A673 (cell line): ENCODE results near the gene PUDP. TPM values are rescaled to one million over a fixed set of nuclear protein-coding genes. Genes with fewer than 3 reads are reported as not detected.

Experiments
- BruUV-seq: library from RNA; stranded (reverse); fragments of 400-500 nt; replicated peaks from 2 replicates; lab custom pipeline; 2021; lab: Mats Ljungman, UMichigan
- CTCF ChIA-PET: fragments of 300-600 bp; sonication (Branson Sonifier 250); formaldehyde crosslinking; loops from one replicate; lab custom pipeline; 2022; ENCODE audit warnings: antibody characterized with exemption; lab: Charles Lee
- POLR2A ChIA-PET: fragments of 300-600 bp; sonication (Branson Sonifier 250); formaldehyde crosslinking; loops from one replicate; lab custom pipeline; 2022; ENCODE audit warnings: antibody characterized with exemption; ENCODE audit not compliant: low non-redundant PET; lab: Charles Lee
- DNase-seq: peaks from one replicate; pipeline ENCODE4 v3.0.0-alpha.2; 2015; ENCODE audit warnings: low spot score
- H3K27ac ChIP-seq: fragments of 200-600 bp; sonication (generic); 2 replicates; pipeline ENCODE4 v1.5.1; 2016; ENCODE audit warnings: mixed run types, low read depth, mild to moderate bottlenecking, mixed read lengths, antibody characterized with exemption, low read length; ENCODE audit not compliant: poor library complexity, severe bottlenecking
- H3K27me3 ChIP-seq: fragments of 200-600 bp; sonication (generic); replicated peaks from 2 replicates; pipeline ENCODE4 v1.6.1; 2017; ENCODE audit warnings: mixed run types, low read depth, mild to moderate bottlenecking, mixed read lengths, antibody characterized with exemption, low read length; ENCODE audit not compliant: insufficient read depth, poor library complexity
- H3K36me3 ChIP-seq: fragments of 200-600 bp; sonication (generic); 2 replicates; pipeline ENCODE4 v1.6.1; 2016; ENCODE audit warnings: mixed run types, mild to moderate bottlenecking, mixed read lengths, antibody characterized with exemption, low read length; ENCODE audit not compliant: insufficient read depth, poor library complexity, severe bottlenecking
- H3K4me1 ChIP-seq: fragments of 200-600 bp; sonication (generic); 2 replicates; pipeline ENCODE4 v1.6.1; 2017; ENCODE audit warnings: mixed run types, mild to moderate bottlenecking, mixed read lengths, antibody characterized with exemption, low read length; ENCODE audit not compliant: insufficient read depth, poor library complexity, severe bottlenecking
- H3K4me3 ChIP-seq: fragments of 200-600 bp; sonication (generic); 2 replicates; pipeline ENCODE4 v1.5.1; 2016; ENCODE audit warnings: low read depth, mixed run types, mild to moderate bottlenecking, mixed read lengths, low read length; ENCODE audit not compliant: poor library complexity, severe bottlenecking
- H3K9me3 ChIP-seq: fragments of 200-600 bp; sonication (generic); 2 replicates; pipeline ENCODE4 v1.6.1; 2016; ENCODE audit warnings: mixed run types, low read depth, mild to moderate bottlenecking, mixed read lengths, antibody characterized with exemption, low read length; ENCODE audit not compliant: poor library complexity, severe bottlenecking
- CTCF ChIP-seq: fragments of 300-800, 200-600 bp; sonication (generic); conservative IDR thresholded peaks from 2 replicates; pipeline ENCODE4 v1.5.1; 2017; ENCODE audit warnings: low read depth, mild to moderate bottlenecking, antibody characterized with exemption, low read length, moderate library complexity, mixed read lengths
- EZH2 ChIP-seq: fragments of 200-600 bp; sonication (generic); IDR thresholded peaks from 2 replicates; pipeline ENCODE4 v1.6.1; 2017; ENCODE audit warnings: borderline replicate concordance, low read depth, mild to moderate bottlenecking, mixed read lengths, antibody characterized with exemption, low read length; ENCODE audit not compliant: poor library complexity, severe bottlenecking
- intact Hi-C: fragments of 100-400 bp; cut with micrococcal nuclease; formaldehyde crosslinking; loops from one replicate; pipeline ENCODE4 v1.10.0; 2022; ENCODE audit not compliant: unreplicated experiment
- total RNA-seq: library from RNA; stranded (reverse); gene quantifications from 2 replicates; pipeline ENCODE4 v1.2.3, GENCODE V29; 2021

Gene PUDP
- total RNA-seq, 1 experiment from 2014 or later = 17.6 TPM

GRCh38 chrX:7191681-7192110 lies 43.7 kb upstream of the PUDP start:
- Histone ChIP-seq H3K27me3 (no peaks in the 10 kb centered on the region), H3K9me3 (no peaks in the 10 kb centered on the region), H3K4me1 (no peaks in the 10 kb centered on the region), H3K27ac (no peak overlapping the region), H3K36me3 (no peaks in the 10 kb centered on the region), H3K4me3 (no peak overlapping the region)
- TF ChIP-seq EZH2 = no peak
- TF ChIP-seq CTCF = 0 out of 2 replicates have a peak, but pooled peaks have one; percentile 36
- ChIA-PET CTCF (no interaction called here), POLR2A (no interaction called here)
- DNase-seq = no peak
- no TSS peak for BruUV-seq
- intact Hi-C loops = no loop called here

- H3K4me1 ChIP-seq = no peaks in the 10 kb centered on the region
- DNase-seq = no peak
- no peaks in the 10 kb centered on the region for H3K9me3 ChIP-seq
- POLR2A ChIA-PET = no interaction called here
- CTCF ChIA-PET = no interaction called here
- intact Hi-C loops = no loop called here
- no peaks in the 10 kb centered on the region for H3K36me3 ChIP-seq
- BruUV-seq = no TSS peak
- no peak overlapping the region for H3K4me3 ChIP-seq
- H3K27ac ChIP-seq = no peak overlapping the region
- no peaks in the 10 kb centered on the region for H3K27me3 ChIP-seq
- TF ChIP-seq EZH2 (no peak), CTCF (no peak)
Observed at GRCh38 chrX:7190157-7190556, 42.2 kb upstream of the PUDP start.

GRCh38 chrX:7188672-7189071 lies 40.7 kb upstream of the PUDP start:
- DNase-seq = no peak
- H3K27ac ChIP-seq = no peak overlapping the region
- H3K4me3 ChIP-seq = no peak overlapping the region
- no peaks in the 10 kb centered on the region for H3K36me3 ChIP-seq
- no peaks in the 10 kb centered on the region for H3K4me1 ChIP-seq
- POLR2A ChIA-PET = no interaction called here
- no TSS peak for BruUV-seq
- TF ChIP-seq EZH2 (no peak), CTCF (no peak)
- no peaks in the 10 kb centered on the region for H3K9me3 ChIP-seq
- H3K27me3 ChIP-seq = no peaks in the 10 kb centered on the region
- CTCF ChIA-PET = no interaction called here
- intact Hi-C loops = no loop called here
